Upper lobe of right lung (tissue), 1 donor: ENCODE results near the gene FUT8. TPM values are rescaled to one million over a fixed set of nuclear protein-coding genes. Genes with fewer than 3 reads are reported as not detected.

Experiments used
- ATAC-seq: fragments of 200-7000 bp; cut with Tn5 transposase; one replicate; pipeline ENCODE4 v1.9.1; 2020; ENCODE audit warnings: mild to moderate bottlenecking, moderate library complexity
- DNase-seq: peaks from one replicate; pipeline ENCODE4 v3.0.0-alpha.2; 2020
- H3K27ac ChIP-seq: fragments of 200-600 bp; one replicate; pipeline ENCODE4 v1.8.0; 2022
- H3K27me3 ChIP-seq: fragments of 200-600 bp; one replicate; pipeline ENCODE4 v1.8.0; 2022; ENCODE audit warnings: mild to moderate bottlenecking
- H3K36me3 ChIP-seq: fragments of 200-600 bp; one replicate; pipeline ENCODE4 v1.8.0; 2022
- H3K4me1 ChIP-seq: fragments of 200-600 bp; one replicate; pipeline ENCODE4 v1.8.0; 2022
- H3K4me3 ChIP-seq: fragments of 200-600 bp; one replicate; pipeline ENCODE4 v1.8.0; 2022; ENCODE audit warnings: mild to moderate bottlenecking
- H3K9me3 ChIP-seq: fragments of 200-600 bp; one replicate; pipeline ENCODE4 v1.8.0; 2022
- intact Hi-C: fragments of 100-400 bp; cut with DNase I; formaldehyde crosslinking; loops from one replicate; pipeline ENCODE4 v1.11.0; 2022
- total RNA-seq: library from RNA; stranded (reverse); fragmentation: NEBNext Ultra II Directional; extraction: Animal tissue kit (Norgen Biotek cat#: 25700); gene quantifications from one replicate; pipeline ENCODE4 v1.2.1, GENCODE V29; 2021
- TF ChIP-seq, protein P1 (sequence below): fragments of 200-600 bp; IDR thresholded peaks from one replicate; pipeline ENCODE4 v1.8.0; 2022; ENCODE audit warnings: antibody characterized with exemption
- donor health status: DM: no; HTN: yes; CAD: no; lungs with severe emphysema.

FUT8 gene
- total RNA-seq, 1 donor from 2014 or later = 31.8 TPM

DNA sequence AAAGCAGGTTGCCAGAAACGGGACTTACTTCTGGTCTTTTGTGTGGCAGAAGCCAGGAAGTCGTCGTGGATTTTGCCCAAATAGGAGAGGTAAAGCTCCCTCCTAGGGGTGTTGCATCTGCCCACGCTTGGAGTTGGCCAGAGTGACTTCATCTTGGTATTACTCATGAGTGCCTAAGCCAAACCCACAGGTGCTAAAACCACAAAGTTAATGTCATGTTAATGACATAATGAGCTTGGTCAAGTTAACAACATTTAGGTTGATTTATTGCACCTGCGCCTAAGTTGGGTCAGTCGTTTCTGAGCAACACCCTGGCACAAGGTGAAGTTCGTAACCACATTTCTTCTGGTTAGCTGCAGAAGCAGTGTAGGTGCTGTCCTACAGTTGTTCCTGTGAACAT is 225.2 kb downstream of the FUT8 start:
- intact Hi-C loops = no loop called here
- H3K36me3 ChIP-seq = no peaks in the 10 kb centered on the region
- no peaks in the 10 kb centered on the region for H3K27me3 ChIP-seq
- no peaks in the 10 kb centered on the region for H3K4me1 ChIP-seq
- peaks cover 8% of the 10 kb centered on the region for H3K9me3 ChIP-seq
- ATAC-seq (no peak), DNase-seq (no peak)
- no peak overlapping the region for H3K4me3 ChIP-seq
- no peak overlapping the region for H3K27ac ChIP-seq
- TF ChIP-seq, protein P1, sequence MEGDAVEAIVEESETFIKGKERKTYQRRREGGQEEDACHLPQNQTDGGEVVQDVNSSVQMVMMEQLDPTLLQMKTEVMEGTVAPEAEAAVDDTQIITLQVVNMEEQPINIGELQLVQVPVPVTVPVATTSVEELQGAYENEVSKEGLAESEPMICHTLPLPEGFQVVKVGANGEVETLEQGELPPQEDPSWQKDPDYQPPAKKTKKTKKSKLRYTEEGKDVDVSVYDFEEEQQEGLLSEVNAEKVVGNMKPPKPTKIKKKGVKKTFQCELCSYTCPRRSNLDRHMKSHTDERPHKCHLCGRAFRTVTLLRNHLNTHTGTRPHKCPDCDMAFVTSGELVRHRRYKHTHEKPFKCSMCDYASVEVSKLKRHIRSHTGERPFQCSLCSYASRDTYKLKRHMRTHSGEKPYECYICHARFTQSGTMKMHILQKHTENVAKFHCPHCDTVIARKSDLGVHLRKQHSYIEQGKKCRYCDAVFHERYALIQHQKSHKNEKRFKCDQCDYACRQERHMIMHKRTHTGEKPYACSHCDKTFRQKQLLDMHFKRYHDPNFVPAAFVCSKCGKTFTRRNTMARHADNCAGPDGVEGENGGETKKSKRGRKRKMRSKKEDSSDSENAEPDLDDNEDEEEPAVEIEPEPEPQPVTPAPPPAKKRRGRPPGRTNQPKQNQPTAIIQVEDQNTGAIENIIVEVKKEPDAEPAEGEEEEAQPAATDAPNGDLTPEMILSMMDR = no peak

DNA sequence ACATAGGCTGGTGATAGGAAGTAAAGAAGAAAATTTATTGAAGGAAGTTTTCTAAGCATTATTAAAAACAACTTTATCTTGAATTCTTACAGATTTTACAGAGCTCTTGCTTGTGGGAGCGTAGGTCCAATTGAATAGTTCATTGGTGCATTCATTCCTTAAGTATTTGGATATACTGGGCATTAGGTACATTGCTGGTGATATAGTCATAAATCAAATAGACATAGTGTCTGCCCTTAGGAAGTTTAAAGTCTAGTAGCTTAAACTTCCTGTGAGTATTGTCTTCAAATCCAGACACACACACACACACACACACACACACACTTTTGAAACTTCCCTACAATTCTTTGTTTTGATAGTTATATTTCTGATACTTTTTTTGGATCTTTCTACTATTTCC is 226.7 kb downstream of the FUT8 start:
- no peak for ATAC-seq
- no peak overlapping the region for H3K4me3 ChIP-seq
- H3K36me3 ChIP-seq = no peaks in the 10 kb centered on the region
- TF ChIP-seq, protein P1 = no peak
- intact Hi-C loops = no loop called here
- no peaks in the 10 kb centered on the region for H3K4me1 ChIP-seq
- DNase-seq = no peak
- peaks cover 8% of the 10 kb centered on the region for H3K9me3 ChIP-seq
- H3K27ac ChIP-seq = no peak overlapping the region
- H3K27me3 ChIP-seq = no peaks in the 10 kb centered on the region

DNA sequence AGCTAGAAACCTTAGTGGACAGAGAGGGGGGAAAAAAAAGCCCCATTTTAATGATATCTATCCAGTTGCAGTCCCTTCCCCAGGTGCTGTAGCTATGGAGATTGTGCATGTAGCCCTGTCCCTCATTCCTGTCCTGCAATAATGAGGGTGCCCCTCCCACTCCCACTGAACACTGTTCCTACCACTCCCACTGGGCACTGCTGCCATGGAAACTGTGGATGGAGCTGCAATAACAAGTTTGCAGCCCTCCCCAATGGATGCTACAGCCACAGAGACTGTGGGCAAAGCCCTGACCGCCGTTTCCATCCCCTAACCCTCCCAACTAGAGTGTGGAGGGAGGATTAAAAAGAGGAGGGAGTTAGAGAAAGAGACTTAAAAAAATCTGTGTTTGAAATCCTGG is 238.3 kb downstream of the FUT8 start:
- TF ChIP-seq, protein P1 = no peak
- no peaks in the 10 kb centered on the region for H3K27me3 ChIP-seq
- H3K27ac ChIP-seq = no peak overlapping the region
- no peaks in the 10 kb centered on the region for H3K9me3 ChIP-seq
- H3K4me1 ChIP-seq = no peaks in the 10 kb centered on the region
- intact Hi-C loops = no loop called here
- ATAC-seq = no peak
- H3K36me3 ChIP-seq = no peaks in the 10 kb centered on the region
- DNase-seq = no peak
- no peak overlapping the region for H3K4me3 ChIP-seq

DNA sequence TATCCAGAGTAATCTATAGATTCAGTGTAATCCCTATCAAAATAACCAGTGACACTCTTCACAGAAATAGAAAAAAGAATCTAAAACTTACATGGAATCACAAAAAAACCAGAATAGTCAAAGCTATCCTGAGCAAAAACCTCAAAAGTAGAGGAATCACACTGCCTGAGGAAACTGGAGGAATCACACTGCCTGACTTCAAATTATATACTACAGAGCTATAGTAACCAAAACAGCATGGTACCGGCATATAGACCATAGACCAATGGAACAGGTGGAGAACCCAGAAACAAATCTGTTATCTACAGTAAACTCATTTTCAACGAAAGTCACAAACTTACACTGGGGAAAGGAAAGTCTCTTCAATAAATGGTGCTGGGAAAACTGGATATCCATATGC is 244.0 kb downstream of the FUT8 start:
- intact Hi-C loops = no loop called here
- no peak for DNase-seq
- no peak for ATAC-seq
- Histone ChIP-seq H3K4me1 (no peaks in the 10 kb centered on the region), H3K36me3 (no peaks in the 10 kb centered on the region), H3K27ac (no peak overlapping the region), H3K27me3 (no peaks in the 10 kb centered on the region), H3K4me3 (no peak overlapping the region), H3K9me3 (no peaks in the 10 kb centered on the region)
- TF ChIP-seq, protein P1 = no peak

DNA sequence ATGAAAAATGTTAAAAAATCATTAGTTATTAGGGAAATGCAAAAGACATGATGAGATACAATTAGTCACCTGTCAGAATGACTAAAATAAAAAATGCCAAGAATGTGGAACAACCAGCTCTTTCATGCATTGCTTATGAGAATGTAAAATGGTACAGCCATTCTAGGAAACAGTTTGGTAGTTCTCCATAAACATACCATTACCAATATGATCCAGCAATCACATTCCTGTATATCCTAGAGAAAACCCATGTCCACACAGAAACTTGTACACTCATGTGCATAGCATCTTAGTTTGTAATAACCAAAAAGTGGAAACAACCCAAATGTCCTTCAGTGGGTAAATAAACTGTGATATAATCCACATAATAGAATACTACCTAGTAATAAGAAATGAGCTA is 245.7 kb downstream of the FUT8 start:
- Histone ChIP-seq H3K9me3 (no peaks in the 10 kb centered on the region), H3K27me3 (no peaks in the 10 kb centered on the region), H3K4me1 (no peaks in the 10 kb centered on the region), H3K4me3 (no peak overlapping the region), H3K36me3 (no peaks in the 10 kb centered on the region), H3K27ac (no peak overlapping the region)
- intact Hi-C loops = no loop called here
- ATAC-seq = no peak
- no peak for DNase-seq
- TF ChIP-seq, protein P1 = no peak

DNA sequence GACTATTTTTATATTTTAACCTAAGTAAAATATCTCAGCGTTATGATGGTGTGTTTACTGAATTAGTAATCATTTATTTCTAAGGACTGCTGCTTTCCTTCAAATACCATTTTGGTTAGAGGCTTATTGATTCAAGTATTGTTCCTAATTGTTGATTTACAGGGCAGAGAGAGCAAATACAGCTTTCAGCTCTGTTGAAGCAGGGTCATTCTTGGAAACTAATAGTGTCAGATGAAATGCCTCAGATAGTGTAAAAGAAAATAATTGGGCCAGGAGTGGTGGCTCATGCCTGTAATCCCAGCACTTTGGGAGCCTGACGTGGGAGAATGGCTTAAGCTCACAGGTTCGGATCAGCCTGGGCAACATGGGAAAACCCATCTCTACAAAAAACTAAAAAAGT is 249.3 kb downstream of the FUT8 start:
- Histone ChIP-seq H3K9me3 (no peaks in the 10 kb centered on the region), H3K27me3 (no peaks in the 10 kb centered on the region), H3K36me3 (no peaks in the 10 kb centered on the region), H3K4me1 (no peaks in the 10 kb centered on the region), H3K4me3 (no peak overlapping the region), H3K27ac (no peak overlapping the region)
- ATAC-seq = no peak
- intact Hi-C loops = no loop called here
- no peak for DNase-seq
- TF ChIP-seq, protein P1 = no peak
